Sciatic nerve (tissue), 2 donors: ENCODE measurements around the gene THAP9. TPM values are rescaled to one million over a fixed set of nuclear protein-coding genes. Genes with fewer than 3 reads are reported as not detected.
A peak's percentile ranks its signal among the peaks of the same experiment; 100 is the strongest.
"Not testable (repeated sequence)": the region's sequence is repeated elsewhere in the genome, so short reads cannot be mapped to it uniquely, and the experiment has no call there.

ENCODE experiments used
- ATAC-seq: fragments of 200-7000 bp; cut with Tn5 transposase; one replicate; pipeline ENCODE4 v1.9.1; 2020; ENCODE audit warnings: mild to moderate bottlenecking, moderate library complexity
- DNase-seq: peaks from one replicate; pipeline ENCODE4 v3.0.0-alpha.2; 2020; ENCODE audit warnings: low spot score
- intact Hi-C: fragments of 100-400 bp; cut with DNase I; formaldehyde crosslinking; loops from one replicate; pipeline ENCODE4 v1.14.2; 2022
- total RNA-seq: library from RNA; stranded (reverse); fragmentation: NEBNext Ultra II Directional; extraction: Animal tissue kit (Norgen Biotek cat#: 25700); gene quantifications from one replicate; pipeline ENCODE4 v1.2.1, GENCODE V29; 2021
- donor health status: DM: no; HTN: no; CAD: no.
- donor health status: DM: no; HTN: no; CAD: no.

Gene THAP9
- total RNA-seq, 1 donor from 2014 or later = 5.5 TPM

DNA sequence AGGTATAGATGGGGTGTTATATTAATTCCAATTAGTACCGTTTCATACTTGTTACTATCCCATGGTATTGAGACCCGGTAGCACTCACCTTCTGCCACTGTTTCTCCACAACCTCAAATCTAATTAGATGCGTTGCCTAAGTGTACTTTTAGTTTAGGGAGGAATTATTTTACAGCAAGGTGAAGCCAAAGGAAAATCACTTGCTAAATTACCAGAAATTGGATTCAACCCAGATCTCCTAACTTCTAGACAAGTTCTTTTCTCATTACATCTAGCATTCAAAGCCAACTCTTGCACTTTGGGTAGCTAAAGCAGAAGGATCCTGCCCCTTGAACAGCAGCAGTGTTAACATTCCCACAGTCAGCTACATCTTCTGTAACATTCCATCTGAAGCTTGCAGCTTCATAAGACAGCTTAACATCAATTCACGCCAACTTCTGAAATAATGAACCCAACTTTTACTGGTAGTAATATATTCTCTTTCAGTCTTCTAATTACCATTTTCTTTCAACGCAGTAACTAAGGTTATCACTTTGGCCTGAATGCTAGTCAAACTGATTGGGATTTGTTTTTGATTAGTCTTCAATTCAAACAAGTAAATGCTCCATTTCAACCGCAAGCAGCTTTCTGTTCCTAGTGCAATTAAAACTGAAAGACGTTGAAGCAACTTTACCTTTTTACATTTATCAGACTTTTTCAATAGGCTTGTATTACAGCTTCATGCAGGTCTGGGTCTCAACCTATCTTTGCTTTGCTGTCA is 8.6 kb upstream of the THAP9 start:
- ATAC-seq = no peak
- intact Hi-C loops = no loop called here
- no peak for DNase-seq

DNA sequence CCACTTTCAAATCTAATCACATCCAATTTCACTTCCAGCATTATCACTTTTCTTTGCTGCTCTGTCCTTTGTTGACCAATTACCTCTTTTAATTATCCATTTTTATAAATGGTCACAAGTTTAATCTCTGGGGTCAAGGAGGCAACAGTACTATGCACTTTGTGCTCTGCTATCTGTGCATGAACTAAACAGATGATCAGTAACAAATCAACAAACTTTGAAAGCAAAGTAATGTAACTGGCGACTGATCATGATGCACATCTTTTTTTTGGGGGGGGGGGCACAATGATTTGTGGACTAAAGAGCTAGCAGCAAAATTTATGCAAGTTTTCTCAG is 8.1 kb upstream of the THAP9 start:
- intact Hi-C loops = no loop called here
- DNase-seq (no peak), ATAC-seq (no peak)

DNA sequence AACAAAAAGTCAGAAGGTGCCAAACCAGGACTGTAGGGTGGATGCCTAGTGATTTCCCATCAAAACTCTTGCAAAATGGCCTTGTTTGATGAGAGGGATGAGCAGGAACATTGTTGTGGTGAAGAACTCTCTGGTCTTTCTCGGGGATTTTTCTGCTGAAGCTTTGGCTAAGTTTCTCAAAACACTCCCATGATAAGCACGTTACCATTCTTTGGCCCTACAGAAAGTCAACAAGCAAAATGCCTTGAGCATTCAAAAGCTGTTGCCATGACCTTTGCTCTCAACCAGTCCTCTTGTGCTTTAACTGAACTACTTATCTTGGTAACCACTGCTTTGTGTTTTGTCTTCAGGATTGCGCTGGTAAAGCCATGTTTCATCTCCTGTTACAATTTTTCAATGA is 6.6 kb upstream of the THAP9 start:
- no peak for ATAC-seq
- intact Hi-C loops = no loop called here
- DNase-seq = no peak

DNA sequence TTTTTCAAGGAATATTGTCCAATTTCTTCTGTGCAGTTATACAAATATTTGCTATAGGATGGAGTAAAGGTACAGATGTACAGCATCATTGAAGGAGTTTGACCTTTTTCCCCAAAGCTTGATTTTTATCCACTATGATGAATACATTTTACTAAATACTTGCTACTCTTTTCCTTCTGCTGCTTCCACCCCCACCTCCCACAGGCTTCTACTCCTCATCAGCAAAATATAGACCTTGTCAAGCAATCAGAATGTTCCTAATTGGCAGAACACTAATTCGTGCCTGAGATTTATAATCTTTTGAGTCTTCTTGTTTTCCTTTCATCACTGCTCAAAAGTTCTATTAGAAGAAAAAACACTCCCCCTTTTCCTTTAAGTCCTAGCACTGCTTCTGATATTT is 3.8 kb upstream of the THAP9 start:
- ATAC-seq (no peak), DNase-seq (no peak)
- intact Hi-C loops = no loop called here

DNA sequence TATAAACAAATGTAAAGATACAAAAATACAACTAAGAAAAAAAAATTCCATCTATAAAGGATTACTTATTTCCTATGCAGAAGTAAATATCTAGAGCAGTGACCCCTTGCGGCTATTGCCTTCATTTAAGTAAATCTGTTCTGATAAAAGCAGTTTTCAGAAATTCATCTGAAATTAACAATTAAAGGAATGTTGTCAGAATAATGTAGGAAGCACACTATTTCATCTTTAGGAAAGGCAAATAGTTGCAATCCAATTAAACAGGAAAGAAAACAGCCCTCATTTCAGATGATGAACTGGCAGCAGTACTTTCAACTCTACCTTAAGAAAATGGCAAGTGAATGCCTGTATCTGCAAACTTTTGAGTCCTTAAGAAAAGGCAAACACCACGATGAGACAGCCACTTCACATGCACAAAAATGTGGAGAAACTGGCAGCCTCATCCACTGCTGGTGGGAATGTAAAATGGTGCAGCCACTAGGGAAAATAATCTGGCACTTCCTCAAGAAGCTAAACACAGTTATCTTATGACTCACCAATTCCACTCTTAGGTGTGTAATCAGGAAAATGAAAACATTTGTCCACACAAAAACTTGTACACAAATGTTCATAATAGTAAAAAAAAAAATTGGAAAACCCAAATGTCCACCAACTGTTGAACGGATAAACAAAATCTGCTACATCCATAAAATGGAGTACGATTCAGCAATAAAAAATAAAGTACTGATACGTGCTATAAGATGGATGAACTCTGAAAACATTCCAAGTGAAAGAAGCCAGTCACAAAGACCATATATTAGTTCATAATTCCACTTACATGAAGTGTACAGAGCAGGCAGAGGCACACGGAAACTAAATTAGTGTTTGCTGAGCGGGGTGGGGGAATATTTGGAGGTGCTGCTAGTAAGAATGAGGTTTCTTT is 2.0 kb upstream of the THAP9 start:
- ATAC-seq (no peak), DNase-seq (no peak)
- intact Hi-C loops = no loop called here

DNA sequence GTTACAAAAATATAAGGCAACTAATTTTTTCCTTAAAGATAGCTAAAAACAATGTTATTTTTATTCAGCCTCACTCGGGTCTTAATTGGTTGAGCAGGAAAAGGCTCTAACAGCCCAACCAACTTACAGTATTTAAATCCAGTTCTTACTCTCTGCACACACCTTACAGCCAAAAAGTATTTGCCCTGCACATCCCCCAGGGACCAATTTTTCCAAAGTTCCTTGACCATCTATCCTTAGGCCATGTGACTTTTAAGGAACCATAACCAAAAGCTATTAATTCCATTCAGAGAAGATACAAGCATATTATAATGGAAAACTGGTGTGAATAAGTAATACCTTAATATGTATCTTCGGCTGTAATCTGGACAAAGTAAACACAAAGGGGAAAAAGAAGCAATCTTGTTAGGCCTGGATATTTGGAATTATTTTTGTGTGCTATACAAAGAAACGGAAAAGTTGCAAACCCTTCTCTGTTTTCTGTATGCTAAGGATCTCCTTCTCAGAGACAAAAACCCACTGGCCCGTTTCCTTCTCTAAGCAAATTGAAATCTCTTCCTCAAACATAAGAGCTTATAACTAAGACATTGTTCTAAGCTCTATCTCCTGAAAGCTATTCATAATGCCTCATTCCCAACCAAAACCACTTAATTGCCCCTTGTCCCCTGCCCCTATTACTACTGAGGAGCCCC is 1.0 kb upstream of the THAP9 start:
- intact Hi-C loops = no loop called here
- ATAC-seq (no peak), DNase-seq (no peak)

DNA sequence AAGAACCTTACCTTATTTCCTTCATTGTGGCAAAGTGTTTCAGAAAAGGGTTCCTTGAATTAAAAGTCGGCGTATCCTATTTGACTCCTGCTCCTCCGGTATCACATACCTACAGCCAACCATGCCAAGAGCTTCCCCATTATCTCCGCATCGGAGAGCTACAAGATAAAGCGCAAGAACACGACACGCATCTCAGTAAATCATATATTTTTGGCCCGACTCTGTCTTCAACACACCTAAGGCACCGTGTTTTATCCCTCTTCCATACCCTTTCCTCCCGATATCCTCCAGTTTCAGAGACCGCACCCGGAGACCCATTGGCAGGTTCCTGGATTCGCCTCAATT is 497 bp upstream of the THAP9 start:
- ATAC-seq (peak; percentile 29), DNase-seq (no peak)
- intact Hi-C loops = no loop called here

DNA sequence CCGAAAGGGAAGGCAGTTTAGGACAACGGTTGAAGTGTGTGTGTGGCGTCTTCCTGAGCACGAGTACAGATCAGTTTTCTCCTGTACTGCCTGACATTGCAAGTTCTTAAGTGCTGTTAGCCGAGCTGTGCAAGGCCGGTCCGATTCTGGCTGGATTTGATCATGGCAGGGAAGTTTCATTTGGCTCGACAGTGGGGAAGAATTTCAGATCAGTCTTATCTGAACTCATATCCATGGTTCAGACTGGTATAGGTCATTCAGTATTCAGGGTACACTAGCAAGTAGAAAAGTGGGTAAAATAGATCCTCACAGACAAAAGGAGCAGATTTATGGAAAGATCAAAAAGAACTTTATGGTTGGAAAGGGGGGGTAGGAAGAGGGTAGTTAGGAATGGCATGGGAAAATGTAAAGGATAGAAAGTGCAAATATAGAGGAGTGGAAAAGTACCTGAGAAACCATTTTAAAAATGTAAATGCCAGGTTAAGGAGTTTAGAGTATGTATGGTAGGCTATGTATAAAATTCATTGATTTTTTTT is 716 bp downstream of the THAP9 start:
- peak; percentile 25 for ATAC-seq
- no peak for DNase-seq
- intact Hi-C loops = no loop called here

DNA sequence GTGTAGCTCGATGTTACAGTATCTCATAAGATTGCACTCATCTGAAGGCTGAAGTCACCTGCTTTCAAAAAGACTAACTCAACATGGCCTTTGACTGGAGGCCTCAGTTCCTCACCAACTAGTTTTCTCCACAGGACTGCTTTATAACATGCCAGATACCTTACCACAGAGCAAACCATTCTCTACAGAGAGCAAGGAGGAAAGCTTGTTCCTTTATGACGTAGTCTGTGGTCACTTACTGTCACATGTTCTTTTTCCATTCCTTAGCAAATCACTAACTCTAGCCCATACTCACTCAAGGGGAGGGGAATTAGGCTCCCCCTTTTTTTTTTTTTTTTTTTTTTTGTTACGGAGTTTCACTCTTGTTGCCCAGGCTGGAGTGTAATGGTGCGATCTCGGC is 3.2 kb downstream of the THAP9 start:
- intact Hi-C loops = no loop called here
- ATAC-seq (no peak), DNase-seq (no peak)

DNA sequence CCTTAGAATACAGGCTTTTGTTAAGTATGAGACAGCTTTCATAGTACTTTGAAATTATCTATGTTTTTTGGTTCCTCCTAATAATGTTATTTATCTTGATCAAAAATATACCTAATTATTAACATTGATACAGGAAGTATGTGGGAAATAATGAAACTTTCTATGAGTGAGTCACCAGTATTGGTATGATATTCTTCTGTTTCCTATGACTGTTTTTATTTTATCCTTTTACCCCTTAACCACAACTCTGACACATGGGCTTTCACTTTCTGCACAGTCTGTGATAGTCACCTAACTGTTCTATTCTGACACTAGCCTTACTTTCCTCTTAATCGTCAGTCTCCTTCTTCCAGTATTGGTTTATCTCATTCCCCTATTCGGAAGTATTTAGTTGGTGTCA is 4.7 kb downstream of the THAP9 start:
- intact Hi-C loops = no loop called here

DNA sequence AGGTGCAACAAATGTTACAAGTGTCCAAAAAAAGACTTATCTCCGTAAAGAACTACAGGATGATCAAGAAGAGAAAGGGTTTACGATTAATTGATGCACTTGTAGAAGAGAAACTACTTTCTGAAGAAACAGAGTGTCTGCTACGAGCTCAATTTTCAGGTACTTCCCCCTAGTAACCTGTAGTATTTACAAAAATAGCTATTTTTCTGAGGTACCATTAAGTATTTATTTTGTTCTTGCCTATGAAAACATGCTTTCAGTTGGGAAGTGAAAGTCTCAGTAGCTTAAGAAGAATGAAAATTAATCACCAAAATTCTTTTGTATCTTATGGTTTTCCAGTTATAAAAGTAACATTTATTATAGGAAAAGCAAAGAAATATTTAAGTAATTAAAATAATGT is 5.9 kb downstream of the THAP9 start:
- no peak for DNase-seq
- intact Hi-C loops = no loop called here
- ATAC-seq = no peak

More for the DNA sequence above, 4.7 kb downstream of the THAP9 start:
- DNase-seq = no peak
- ATAC-seq = no peak

DNA sequence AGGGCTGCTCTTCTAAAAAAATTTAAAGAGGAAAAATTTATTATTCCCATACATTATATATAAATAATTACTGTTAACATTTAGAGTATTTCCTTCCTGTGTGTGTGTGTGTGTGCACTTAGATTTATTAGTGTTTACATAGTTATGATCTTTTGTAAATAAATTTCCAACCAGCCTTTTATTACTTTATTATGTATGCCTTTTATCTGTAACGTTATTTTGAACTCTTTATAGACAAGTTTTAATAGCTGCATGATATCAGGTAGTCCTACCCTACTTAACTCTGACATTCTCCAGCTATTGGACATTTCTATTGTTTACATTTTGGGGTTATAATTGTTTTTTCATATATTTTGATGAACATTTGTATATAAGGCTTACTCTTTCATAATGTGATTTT is 8.8 kb downstream of the THAP9 start:
- DNase-seq = no peak
- no peak for ATAC-seq
- intact Hi-C loops = no loop called here

DNA sequence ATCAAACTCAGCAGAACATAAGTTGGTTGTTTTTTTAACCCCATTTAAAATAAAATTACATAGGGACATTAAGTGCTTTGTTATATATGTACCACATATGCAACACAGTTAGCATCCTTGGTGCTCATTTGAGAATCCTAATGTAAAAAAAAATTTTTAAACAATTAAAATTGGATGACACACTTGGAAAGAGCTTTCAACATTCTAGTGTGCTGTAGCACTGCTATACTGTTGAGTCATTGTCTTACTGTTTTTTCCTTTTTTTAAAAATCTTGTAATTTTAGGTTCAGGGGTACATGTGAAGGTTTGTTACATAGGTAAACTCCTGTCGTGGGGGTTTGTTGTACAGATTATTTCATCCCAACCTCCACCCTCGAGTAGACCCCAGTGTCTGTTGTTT is 12.8 kb downstream of the THAP9 start:
- no peak for DNase-seq
- intact Hi-C loops = no loop called here
- no peak for ATAC-seq

DNA sequence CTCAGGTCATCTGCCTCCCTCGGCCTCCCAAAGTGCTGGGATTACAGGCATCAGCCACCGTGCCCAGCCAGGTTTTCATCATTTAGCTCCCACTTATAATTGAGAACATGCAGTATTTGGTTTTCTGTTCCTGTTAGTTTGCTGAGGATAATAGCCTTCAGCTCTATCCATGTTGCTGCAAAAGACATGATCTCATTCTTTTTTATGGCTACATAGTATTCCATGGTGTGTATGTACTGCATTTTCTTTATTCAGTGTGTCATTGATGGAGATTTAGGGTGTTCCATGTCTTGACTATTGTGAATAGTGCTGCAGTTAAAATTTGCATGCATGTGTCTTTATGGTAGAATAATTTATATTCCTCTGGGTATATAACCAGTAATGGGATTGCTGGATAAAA is 13.4 kb downstream of the THAP9 start:
- intact Hi-C loops, ATAC-seq: not testable (repeated sequence)

DNA sequence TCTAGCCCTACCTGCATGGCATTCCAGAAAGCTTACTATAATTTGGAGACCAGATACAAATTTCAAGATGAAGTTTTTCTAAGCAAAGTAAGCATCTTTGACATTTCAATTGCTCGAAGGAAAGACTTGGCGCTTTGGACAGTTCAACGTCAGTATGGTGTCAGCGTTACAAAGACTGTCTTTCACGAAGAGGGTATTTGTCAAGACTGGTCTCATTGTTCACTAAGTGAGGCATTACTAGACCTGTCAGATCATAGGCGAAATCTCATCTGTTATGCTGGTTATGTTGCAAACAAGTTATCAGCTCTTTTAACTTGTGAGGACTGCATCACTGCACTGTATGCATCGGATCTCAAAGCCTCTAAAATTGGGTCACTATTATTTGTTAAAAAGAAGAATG is 17.6 kb downstream of the THAP9 start:
- intact Hi-C loops = no loop called here
- DNase-seq (no peak), ATAC-seq (no peak)

More for the DNA sequence above, 13.4 kb downstream of the THAP9 start:
- DNase-seq = not testable (repeated sequence)

DNA sequence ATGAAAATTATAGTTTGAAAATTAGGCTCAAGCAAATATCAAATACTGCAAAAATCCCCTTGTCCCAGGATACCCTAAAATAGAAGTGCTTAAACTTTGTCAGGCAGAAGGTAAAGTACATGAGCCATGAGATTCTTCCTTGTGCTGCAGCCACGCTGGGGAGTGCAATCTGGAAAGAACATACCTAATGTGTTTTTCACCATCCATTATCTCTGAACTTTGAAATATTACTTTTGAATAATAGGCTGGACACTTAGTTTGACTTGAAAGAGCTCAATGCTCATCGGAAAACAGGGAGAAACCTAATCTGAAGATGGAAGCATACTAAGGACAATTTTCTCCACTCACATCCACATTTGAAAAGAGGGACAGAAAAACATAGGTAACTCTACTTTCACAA is 18.9 kb downstream of the THAP9 start:
- ATAC-seq (no peak), DNase-seq (no peak)
- intact Hi-C loops = no loop called here

DNA sequence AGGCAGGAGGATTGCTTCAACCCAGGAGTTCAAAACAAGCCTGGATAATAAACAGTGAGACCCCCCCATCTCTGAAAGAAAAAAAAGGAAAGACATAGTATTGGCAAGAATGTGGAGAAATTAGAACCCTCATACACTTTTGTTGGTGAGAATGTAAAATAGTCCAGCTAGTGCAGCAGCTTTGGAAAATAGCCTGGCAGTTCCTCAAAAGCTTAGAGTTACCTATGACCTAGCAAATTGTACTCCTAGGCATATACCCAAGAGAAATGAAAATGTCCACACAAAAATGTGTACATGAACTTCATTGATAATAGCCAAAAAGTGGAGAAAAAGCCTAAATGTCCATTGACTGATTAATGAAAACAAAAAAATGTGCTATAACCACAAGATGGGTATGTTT is 21.3 kb downstream of the THAP9 start:
- no peak for ATAC-seq
- intact Hi-C loops = no loop called here
- DNase-seq = no peak

DNA sequence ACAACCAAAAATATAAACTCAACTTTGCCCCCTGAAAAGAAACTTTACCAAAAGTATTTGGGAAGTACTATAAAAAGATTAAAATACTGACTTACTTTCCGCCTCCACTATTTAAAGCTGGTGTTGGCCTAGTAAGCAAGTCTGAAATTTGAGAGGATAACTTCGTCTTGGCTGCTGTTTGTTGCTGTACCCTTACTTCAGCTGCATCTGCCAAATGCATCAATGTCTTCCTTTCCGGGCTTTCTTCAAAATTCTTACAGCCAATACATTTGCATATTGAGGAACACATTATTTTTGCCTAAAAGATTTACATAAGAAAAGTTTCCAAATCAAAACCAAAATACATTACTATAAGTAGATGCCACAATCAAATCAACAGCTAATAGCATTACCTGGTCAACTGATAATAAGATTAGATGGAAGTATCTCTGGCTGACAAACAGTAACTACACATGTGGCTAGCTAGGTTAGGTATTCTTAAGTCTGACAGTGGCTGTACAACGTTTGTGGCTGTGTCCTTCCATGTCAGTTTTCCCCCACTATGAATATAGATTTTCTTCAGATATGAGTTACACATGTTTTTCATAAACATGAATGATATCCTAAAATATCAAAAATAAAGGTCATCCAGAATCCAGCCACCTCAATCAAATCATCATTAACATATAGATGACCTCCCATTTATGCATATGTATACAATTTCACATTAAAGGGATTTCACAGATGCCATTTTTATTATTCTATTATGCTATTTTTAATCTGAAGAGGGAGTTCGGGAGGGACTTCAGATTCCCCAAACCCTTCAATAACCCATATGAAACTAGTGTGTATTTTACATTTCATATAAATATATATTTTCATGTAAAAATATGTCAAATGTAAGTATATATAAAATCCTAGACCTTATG is 30.6 kb downstream of the THAP9 start:
- ATAC-seq (no peak), DNase-seq (no peak)
- intact Hi-C loops = no loop called here

DNA sequence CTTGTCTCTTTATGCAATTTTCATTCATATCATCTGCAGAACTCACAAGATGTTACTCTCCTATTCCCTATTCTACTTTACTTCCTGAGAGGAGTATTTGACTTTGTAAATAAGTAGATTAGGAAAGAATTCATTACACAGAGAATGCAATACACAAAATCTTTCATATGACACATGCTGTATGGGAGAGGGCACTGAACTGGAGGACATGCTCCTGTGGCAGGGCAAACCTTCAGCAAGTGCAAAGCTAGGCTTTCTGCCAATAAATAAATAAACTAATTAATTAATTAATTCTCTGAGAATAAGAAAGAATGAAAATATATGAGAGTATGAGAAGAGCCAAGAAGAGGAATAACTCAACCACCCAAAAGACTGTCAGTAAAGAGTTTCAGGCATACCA is 33.9 kb downstream of the THAP9 start:
- ATAC-seq (no peak), DNase-seq (no peak)
- intact Hi-C loops = no loop called here
